H1 (cell line): ENCODE results near the gene LCOR. TPM values are rescaled to one million over a fixed set of nuclear protein-coding genes. Genes with fewer than 3 reads are reported as not detected.

Experiments
- CTCF ChIA-PET: fragments of 300-600 bp; sonication (Branson Sonifier 250); formaldehyde crosslinking; loops from one replicate; lab custom pipeline; 2021; ENCODE audit not compliant: partially characterized antibody; lab: Charles Lee
- POLR2A ChIA-PET: fragments of 300-600 bp; sonication (Branson Sonifier 250); formaldehyde crosslinking; loops from one replicate; lab custom pipeline; 2021; ENCODE audit warnings: inconsistent platforms; ENCODE audit not compliant: partially characterized antibody; lab: Charles Lee
- DNase-seq, 2 experiments: peaks; one replicate each; pipeline versions ENCODE4 v3.0.0 to v3.0.0-alpha.2; 2010 to 2022; ENCODE audit warnings: low spot score in 2 of 2, low read depth in 1 of 2, mixed read lengths in 1 of 2
- FAIRE-seq: peaks from 2 replicates; lab custom pipeline; 2011; peaks lifted over from hg19 to GRCh38; lab: Jason Lieb, UNC
- H2AFZ ChIP-seq: 2 replicates; pipeline ENCODE4 v1.8.1; 2012; ENCODE audit warnings: low read length, inconsistent platforms
- H2AK5ac ChIP-seq: 2 replicates; pipeline ENCODE4 v1.6.1; 2013; ENCODE audit warnings: low read depth, low read length
- H2BK120ac ChIP-seq: replicated peaks from 2 replicates; pipeline ENCODE3; 2013; ENCODE audit warnings: low read depth, low read length, inconsistent platforms
- H2BK12ac ChIP-seq: 2 replicates; pipeline ENCODE4 v1.6.1; 2013; ENCODE audit warnings: low read depth, low read length
- H2BK15ac ChIP-seq: 2 replicates; pipeline ENCODE4 v1.6.1; 2013; ENCODE audit warnings: low read length
- H2BK20ac ChIP-seq: 2 replicates; pipeline ENCODE4 v1.6.1; 2013; ENCODE audit warnings: low read length
- H2BK5ac ChIP-seq: 2 replicates; pipeline ENCODE4 v1.6.1; 2013; ENCODE audit warnings: low read depth, low read length
- H3K14ac ChIP-seq: 2 replicates; pipeline ENCODE4 v1.6.1; 2013; ENCODE audit warnings: inconsistent platforms; ENCODE audit not compliant: insufficient read length
- H3K18ac ChIP-seq: 2 replicates; pipeline ENCODE4 v1.6.1; 2013; ENCODE audit warnings: low read length; ENCODE audit errors: extremely low read depth
- H3K23ac ChIP-seq: 2 replicates; pipeline ENCODE4 v1.6.1; 2013; ENCODE audit warnings: inconsistent platforms; ENCODE audit not compliant: insufficient read length
- H3K23me2 ChIP-seq: 2 replicates; pipeline ENCODE4 v1.6.1; 2013; ENCODE audit warnings: low read depth, low read length
- H3K27ac ChIP-seq: 2 replicates; pipeline ENCODE4 v1.6.1; 2011; ENCODE audit warnings: low read depth, low read length, inconsistent platforms
- H3K27me3 ChIP-seq, 4 experiments: replicated peaks in 1 of 4; 1 replicate in 1 of 4; 2 replicates in 3 of 4; pipeline versions ENCODE4 v1.6.1 to v1.8.1; 2011 to 2013; ENCODE audit warnings: low read length in 3 of 4, mild to moderate bottlenecking in 3 of 4, inconsistent platforms in 2 of 4, mixed read lengths in 2 of 4, moderate library complexity in 1 of 4; ENCODE audit not compliant: control insufficient read depth in 3 of 4, insufficient read depth in 3 of 4; ENCODE audit errors: extremely low read depth in 1 of 4
- H3K36me3 ChIP-seq, 4 experiments: 2 replicates each; pipeline versions ENCODE4 v1.6.1 to v1.8.1; 2011 to 2013; ENCODE audit warnings: mild to moderate bottlenecking in 4 of 4, low read length in 3 of 4, moderate library complexity in 2 of 4, control low read depth in 1 of 4, inconsistent platforms in 1 of 4; ENCODE audit not compliant: insufficient read depth in 4 of 4, control insufficient read depth in 2 of 4
- H3K4ac ChIP-seq: replicated peaks from 2 replicates; pipeline ENCODE3; 2013; ENCODE audit warnings: low read length, low read depth, mixed read lengths, inconsistent platforms; ENCODE audit not compliant: insufficient read length
- H3K4me1 ChIP-seq, 4 experiments: replicated peaks in 1 of 4; 1 replicate in 1 of 4; 2 replicates in 3 of 4; pipeline versions ENCODE4 v1.6.1 to v1.8.1; 2011 to 2013; ENCODE audit warnings: low read length in 3 of 4, inconsistent platforms in 2 of 4, mixed read lengths in 1 of 4; ENCODE audit not compliant: insufficient read depth in 4 of 4, control insufficient read depth in 3 of 4
- H3K4me2 ChIP-seq, 2 experiments: 2 replicates each; pipeline versions ENCODE4 v1.6.1 to v1.8.1; 2011 to 2013; ENCODE audit warnings: low read depth in 2 of 2, low read length in 2 of 2, control low read depth in 1 of 2, inconsistent platforms in 1 of 2, mild to moderate bottlenecking in 1 of 2; ENCODE audit not compliant: insufficient read depth in 1 of 2
- H3K4me3 ChIP-seq, 4 experiments: fragments of 200-600, 300-600 bp in 1 of 4; sonication (generic), shearing (Covaris generic), sonication (Bioruptor Twin) in 1 of 4; 2 replicates each; pipeline versions ENCODE4 v1.5.1 to v1.8.1; 2011 to 2016; ENCODE audit warnings: low read length in 4 of 4, low read depth in 3 of 4, control low read depth in 2 of 4, inconsistent platforms in 2 of 4, mild to moderate bottlenecking in 2 of 4, mixed read lengths in 1 of 4, moderate library complexity in 1 of 4; ENCODE audit not compliant: insufficient read depth in 2 of 4; ENCODE audit errors: extremely low read depth in 1 of 4
- H3K56ac ChIP-seq: replicated peaks from 2 replicates; pipeline ENCODE3; 2013; ENCODE audit warnings: low read depth, mild to moderate bottlenecking, mixed read lengths, low read length, inconsistent platforms; ENCODE audit not compliant: insufficient read length
- H3K79me1 ChIP-seq: 2 replicates; pipeline ENCODE4 v1.6.1; 2013; ENCODE audit warnings: low read depth, low read length, control low read depth
- H3K79me2 ChIP-seq, 2 experiments: 2 replicates each; pipeline versions ENCODE4 v1.6.1 to v1.8.1; 2012 to 2013; ENCODE audit warnings: low read length in 2 of 2, mild to moderate bottlenecking in 2 of 2, inconsistent platforms in 1 of 2; ENCODE audit not compliant: insufficient read depth in 2 of 2, control insufficient read depth in 1 of 2
- H3K9ac ChIP-seq, 4 experiments: replicated peaks in 1 of 4; 1 replicate in 1 of 4; 2 replicates in 3 of 4; pipeline versions ENCODE4 v1.6.1 to v1.8.1; 2011 to 2013; ENCODE audit warnings: low read depth in 3 of 4, low read length in 3 of 4, control low read depth in 2 of 4, mild to moderate bottlenecking in 2 of 4, moderate library complexity in 2 of 4, inconsistent platforms in 1 of 4; ENCODE audit errors: extremely low read depth in 1 of 4
- H3K9me3 ChIP-seq, 2 experiments: 2 replicates each; pipeline versions ENCODE4 v1.6.1 to v1.8.1; 2012 to 2013; ENCODE audit warnings: mild to moderate bottlenecking in 2 of 2, moderate library complexity in 2 of 2, control low read depth in 1 of 2, inconsistent platforms in 1 of 2, low read depth in 1 of 2, low read length in 1 of 2, mixed read lengths in 1 of 2; ENCODE audit not compliant: insufficient read depth in 2 of 2
- H4K20me1 ChIP-seq, 2 experiments: replicated peaks in 1 of 2; 2 replicates each; pipeline versions ENCODE3 to v1.8.1; 2011 to 2013; ENCODE audit warnings: inconsistent platforms in 2 of 2, low read length in 2 of 2, mild to moderate bottlenecking in 1 of 2; ENCODE audit not compliant: insufficient read depth in 2 of 2, control insufficient read depth in 1 of 2
- H4K5ac ChIP-seq: 2 replicates; pipeline ENCODE4 v1.6.1; 2013; ENCODE audit warnings: low read length, low read depth, mixed read lengths, inconsistent platforms; ENCODE audit not compliant: insufficient read length
- H4K8ac ChIP-seq: 2 replicates; pipeline ENCODE4 v1.8.0; 2013; ENCODE audit warnings: mild to moderate bottlenecking, moderate library complexity, low read length, inconsistent platforms; ENCODE audit not compliant: insufficient read depth; ENCODE audit errors: extremely low read depth
- H4K91ac ChIP-seq: replicated peaks from 2 replicates; pipeline ENCODE3; 2013; ENCODE audit warnings: low read length, mixed read lengths, inconsistent platforms; ENCODE audit not compliant: insufficient read length
- EZH2 ChIP-seq: fragments of 200-600 bp; sonication (generic); IDR thresholded peaks from 2 replicates; pipeline ENCODE4 v1.7.1; 2012; ENCODE audit warnings: low read depth, mild to moderate bottlenecking, moderate library complexity, low read length, inconsistent platforms; ENCODE audit not compliant: severe bottlenecking
- KDM4A ChIP-seq: IDR thresholded peaks from one replicate; pipeline ENCODE4 v1.7.1; 2012; ENCODE audit warnings: low read depth, mild to moderate bottlenecking, moderate library complexity, low read length, inconsistent platforms; ENCODE audit not compliant: severe bottlenecking
- SUZ12 ChIP-seq: fragments of 200-600 bp; sonication (generic); IDR thresholded peaks from 2 replicates; pipeline ENCODE4 v1.6.1; 2012; ENCODE audit warnings: mild to moderate bottlenecking, inconsistent platforms, low read length, moderate library complexity, mixed read lengths
- WGBS, 2 experiments: shearing (Covaris generic) in 1 of 2; methylation state at CpG; one replicate each; pipeline versions ENCODE4 v1.1.6 to v1.1.7; 2013 to 2015; ENCODE audit warnings: low lambda C conversion rate in 2 of 2, mixed read lengths in 2 of 2, inconsistent platforms in 1 of 2, low coverage in 1 of 2, missing lambda C conversion rate in 1 of 2; ENCODE audit not compliant: insufficient replicate concordance in 2 of 2, insufficient coverage in 1 of 2, insufficient read length in 1 of 2; ENCODE audit errors: extremely low coverage in 1 of 2, missing lambda C conversion rate in 1 of 2; 5-methylcytosine and 5-hydroxymethylcytosine counted together
- polyA plus RNA-seq, 7 experiments: library from polyadenylated mRNA; depleted of rRNA in 3 of 7; stranded (reverse) in 5 of 7; unstranded in 2 of 7; fragments of >200 nt in 5 of 7; fragments of 200-250 nt in 2 of 7; gene quantifications; 1 replicate in 5 of 7; 2 replicates in 1 of 7; 4 replicates in 1 of 7; pipeline versions ENCODE4 v1.2.1 to v1.2.3, GENCODE V29; 2011 to 2013; ENCODE audit warnings: missing spikeins in 2 of 7, mixed read lengths in 2 of 7
- total RNA-seq: library from RNA; stranded (reverse); fragmentation: NEBNext Ultra II Directional; extraction: Animal tissue kit (Norgen Biotek cat#: 25700); gene quantifications from 2 replicates; pipeline ENCODE4 v1.2.1, GENCODE V29; 2021

The LCOR gene
- total and polyA plus RNA-seq, 2 of the 8 experiments (the other 6 are each of a cell fraction or from before 2014, with no cell fraction given): 4.7 to 25.5 TPM

DNA sequence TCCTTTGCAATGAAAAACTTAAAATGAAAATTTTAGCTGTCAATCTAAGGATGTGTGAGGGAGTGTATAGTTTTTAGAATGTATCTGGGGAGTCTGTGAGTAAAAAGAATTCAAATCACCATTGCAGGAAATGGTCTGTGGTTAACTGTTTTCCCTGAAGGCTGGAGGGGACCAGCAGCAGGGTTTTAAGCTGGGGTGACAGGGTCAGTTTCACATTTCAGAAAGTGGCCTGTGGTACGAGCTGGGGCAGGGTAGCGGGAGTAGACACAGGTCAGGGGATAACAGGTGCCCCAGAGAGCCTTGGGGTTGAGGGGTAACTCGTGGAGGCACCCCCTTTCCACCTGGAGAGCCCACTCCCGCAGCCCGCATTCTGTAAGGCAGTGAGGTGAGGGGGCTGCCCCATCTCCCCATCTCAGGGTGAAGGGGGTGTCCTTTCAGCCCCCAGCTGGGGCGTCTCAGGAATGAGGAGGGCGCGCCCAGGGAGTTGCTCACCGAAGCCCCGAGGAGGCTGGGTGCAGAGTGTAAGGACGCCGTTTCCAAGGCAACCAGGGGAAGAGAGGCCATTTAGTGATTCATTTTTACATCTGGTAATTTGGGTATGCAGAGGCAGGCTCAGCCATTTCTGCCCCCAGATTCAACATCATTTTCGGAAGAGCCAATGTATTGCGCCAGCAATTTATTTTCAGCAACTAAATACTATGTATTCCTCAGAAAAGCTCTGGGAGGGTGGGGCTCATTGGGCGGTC lies 184.8 kb downstream of the LCOR start:
- FAIRE-seq (no peak), DNase-seq (no peak)
- ChIA-PET CTCF (interaction anchor here (0.6 to 1.9 kb wide), 8 partner anchors 9 to 1221 kb away, joined by 3 to 12 read pairs (median 3); no protein-coding TSS in a partner anchor), POLR2A (no interaction called here)
- Histone ChIP-seq H3K27ac (no peak overlapping the region), H3K9ac (no peak overlapping the region), H3K14ac (no peak overlapping the region), H2AK5ac (no peak overlapping the region), H3K4me2 (no peak overlapping the region), H4K5ac (no peak overlapping the region), H4K8ac (peak overlapping the region; percentile 38; the same call in 1 of the 2 replicates), H2BK20ac (no peak overlapping the region), H2AFZ (no peak overlapping the region), H3K36me3 (no peaks in the 10 kb centered on the region), H2BK12ac (no peak overlapping the region), H3K56ac (no peak overlapping the region), H3K18ac (no peak overlapping the region), H3K9me3 (no peaks in the 10 kb centered on the region), H4K91ac (no peak overlapping the region), H3K23ac (no peak overlapping the region), H3K79me1 (no peaks in the 10 kb centered on the region; the same call in 1 of the 2 replicates), H3K79me2 (no peaks in the 10 kb centered on the region), H3K23me2 (no peaks in the 10 kb centered on the region), H3K4me1 (peaks cover 0 to 9% (median 4%) of the 10 kb centered on the region in 4 experiments; a peak in 4 of 7 replicates), H2BK15ac (no peak overlapping the region), H3K4me3 (no peak overlapping the region), H3K4ac (no peak overlapping the region), H3K27me3 (no peaks in the 10 kb centered on the region), H2BK120ac (no peak overlapping the region), H2BK5ac (no peak overlapping the region), H4K20me1 (no peaks in the 10 kb centered on the region)
- 90% methylated on average over 15 of the region's 15 CpGs; no CpG with 5 or more reads in 1 of the 2 experiments for WGBS, 2 experiments
- no peak for TF ChIP-seq KDM4A
- TF ChIP-seq SUZ12: no peak
- TF ChIP-seq EZH2: no peak
